ENCODE results near the gene GAN. TPM values are rescaled to one million over a fixed set of nuclear protein-coding genes. Genes with fewer than 3 reads are reported as not detected.
"Not testable (repeated sequence)": the region's sequence is repeated elsewhere in the genome, so short reads cannot be mapped to it uniquely, and the experiment has no call there.

Gene GAN
- total RNA-seq, 1 experiment from 2014 or later, result 22.5 TPM

- intact Hi-C loops (cut with micrococcal nuclease), result loop anchor here (1.0 kb wide), 5 partner anchors 183 to 335 kb away; no protein-coding TSS in a partner anchor
- Histone ChIP-seq H3K79me2 (ENCODE audit: insufficient read depth, low read length) (no peaks in the 10 kb centered on the region), H3K36me3 (ENCODE audit: control insufficient read depth in 1 of 2, insufficient read depth in 2 of 2, low read length in 2 of 2) (no peaks in the 10 kb centered on the region), H3K4me2 (ENCODE audit: low read length) (peak overlapping the region; percentile 75), H3K27ac (ENCODE audit: low read depth, low read length) (peak overlapping the region; percentile 63; the same call in 1 of the 2 replicates), H2AFZ (ENCODE audit: low read depth, low read length, poor library complexity, severe bottlenecking) (no peak overlapping the region), H3K4me3 (replicated peaks in 1 of 2; ENCODE audit: low read depth in 1 of 2, low read length in 2 of 2) (peak overlapping the region; percentile 15 to 30; a peak in 3 of 4 replicates), H3K9me2 (ENCODE audit: insufficient read depth) (no peaks in the 10 kb centered on the region), H3K27me3 (ENCODE audit: insufficient read depth, low read length) (no peaks in the 10 kb centered on the region), H3K9ac (ENCODE audit: low read length) (peak overlapping the region; percentile 59), H3K4me1 (ENCODE audit: control insufficient read depth in 1 of 2, insufficient read depth in 2 of 2, low read length in 2 of 2) (peaks cover 52 to 82% of the 10 kb centered on the region in 2 experiments), H4K20me1 (ENCODE audit: insufficient read depth) (no peaks in the 10 kb centered on the region), H3K9me3 (ENCODE audit: control insufficient read depth in 1 of 2, insufficient read depth in 1 of 2, low read depth in 1 of 2, low read length in 2 of 2) (no peaks in the 10 kb centered on the region)
- POLR2A ChIA-PET, result no interaction called here
- CTCF ChIA-PET, result interaction anchor here (0.6 to 2.5 kb wide), 12 partner anchors 10 to 368 kb away, joined by 3 to 14 read pairs (median 4); partner anchors contain the start of gene ATMIN
- no TSS peak for BruUV-seq (replicated peaks)
- TF ChIP-seq YY1 (IDR thresholded peaks at IDR 0.05; ENCODE audit: extremely low read depth, insufficient replicate concordance, low read depth, low read length) (peak; percentile 70), EGR1 (IDR thresholded peaks at IDR 0.05; ENCODE audit: low read depth) (no peak), CTCF (IDR thresholded peaks at IDR 0.05 in 2 of 3, conservative IDR thresholded peaks at IDR 0.05 in 1 of 3; ENCODE audit: borderline replicate concordance in 1 of 3, insufficient read depth in 1 of 3, low read depth in 2 of 3, low read length in 2 of 3) (peak in 2 of 3 experiments; percentile 97 to 100; a peak in 4 of 6 replicates), POLR2A (IDR thresholded peaks at IDR 0.05; ENCODE audit: borderline replicate concordance, extremely low read depth, insufficient read depth, insufficient read length) (no peak), POLR2AphosphoS5 (IDR thresholded peaks at IDR 0.05; ENCODE audit: low read depth, low read length) (peak; percentile 38; the same call in 1 of the 2 replicates), SIN3A (IDR thresholded peaks at IDR 0.05; ENCODE audit: low read depth) (no peak)
- peak; percentile 85 for DNase-seq (ENCODE audit: low read depth, low spot score)
- RAD21 ChIA-PET (ENCODE audit: low non-redundant PET in 1 of 2, low total read pairs in 2 of 2, uncharacterized antibody in 2 of 2, unreplicated experiment in 2 of 2), result interaction anchor here (0.6 to 1.3 kb wide), 2 partner anchors 182 to 183 kb away, joined by 3 to 4 read pairs; no protein-coding TSS in a partner anchor
- ATAC-seq, result peak; percentile 63
Measured at GRCh38 chr16:81403601-81404391, 89.0 kb downstream of the GAN start.

- H3K36me3 ChIP-seq (ENCODE audit: control insufficient read depth in 1 of 2, insufficient read depth in 2 of 2, low read length in 2 of 2); H4K20me1 ChIP-seq (ENCODE audit: insufficient read depth); H3K27me3 ChIP-seq (ENCODE audit: insufficient read depth, low read length); H3K79me2 ChIP-seq (ENCODE audit: insufficient read depth, low read length); DNase-seq (ENCODE audit: low read depth, low spot score); BruUV-seq (replicated peaks); H2AFZ ChIP-seq (ENCODE audit: low read depth, low read length, poor library complexity, severe bottlenecking); H3K9me2 ChIP-seq (ENCODE audit: insufficient read depth); intact Hi-C loops (cut with micrococcal nuclease); H3K9me3 ChIP-seq (ENCODE audit: control insufficient read depth in 1 of 2, insufficient read depth in 1 of 2, low read depth in 1 of 2, low read length in 2 of 2); ATAC-seq: not testable (repeated sequence)
- peak overlapping the region; percentile 75 for H3K4me2 ChIP-seq (ENCODE audit: low read length)
- peaks cover 52 to 94% of the 10 kb centered on the region in 2 experiments for H3K4me1 ChIP-seq (ENCODE audit: control insufficient read depth in 1 of 2, insufficient read depth in 2 of 2, low read length in 2 of 2)
- POLR2A ChIA-PET, result interaction anchor here (1.3 kb wide), 1 partner anchor 324 kb away, joined by 6 read pairs; no protein-coding TSS in a partner anchor
- peak overlapping the region; percentile 59 for H3K9ac ChIP-seq (ENCODE audit: low read length)
- peak overlapping the region in 1 of 2 experiments; percentile 12; a peak in 1 of 4 replicates for H3K4me3 ChIP-seq (replicated peaks in 1 of 2; ENCODE audit: low read depth in 1 of 2, low read length in 2 of 2)
- RAD21 ChIA-PET (ENCODE audit: low non-redundant PET in 1 of 2, low total read pairs in 2 of 2, uncharacterized antibody in 2 of 2, unreplicated experiment in 2 of 2), result interaction anchor here in 1 of 2 experiments (0.9 kb wide), 1 partner anchor 325 kb away, joined by 6 read pairs; no protein-coding TSS in a partner anchor
- peak overlapping the region; percentile 63 for H3K27ac ChIP-seq (ENCODE audit: low read depth, low read length)
- CTCF ChIA-PET, result interaction anchor here (1.1 to 2.5 kb wide), 10 partner anchors 9 to 369 kb away, joined by 3 to 14 read pairs (median 4); partner anchors contain the start of gene ATMIN
Measured at GRCh38 chr16:81405002-81405401, 90.2 kb downstream of the GAN start.

Measured in HCT116 (cell line).